Fibroblast of villous mesenchyme (primary cell): Measurements from ENCODE around the gene ACD. TPM values are rescaled to one million over a fixed set of nuclear protein-coding genes. Genes with fewer than 3 reads are reported as not detected.

Experiments used
- DNase-seq: peaks from one replicate; pipeline ENCODE4 v3.0.0-alpha.2; 2010; ENCODE audit warnings: low read depth
- H3K4me3 ChIP-seq: 2 replicates; pipeline ENCODE4 v1.5.1; 2011; ENCODE audit warnings: low read depth, mild to moderate bottlenecking, low read length
- CTCF ChIP-seq: IDR thresholded peaks from 2 replicates; pipeline ENCODE4 v1.5.1; 2012; ENCODE audit warnings: low read depth, mild to moderate bottlenecking, low read length; ENCODE audit not compliant: insufficient read depth
- total RNA-seq: library from RNA; depleted of rRNA; stranded (reverse); fragments of >200 nt; gene quantifications from 2 replicates; pipeline ENCODE4 v1.2.3, GENCODE V29; 2012

Gene ACD
- total RNA-seq, 1 donor, result 15.1 TPM

GRCh38 chr16:67685388-67686112 lies 25.5 kb upstream of the ACD start:
- no peak for DNase-seq

GRCh38 chr16:67683767-67684166 lies 23.7 kb upstream of the ACD start:
- no peak overlapping the region for H3K4me3 ChIP-seq
- no peak for DNase-seq
- no peak for TF ChIP-seq CTCF

More at GRCh38 chr16:67685388-67686112, 25.5 kb upstream of the ACD start:
- H3K4me3 ChIP-seq, result no peak overlapping the region
- no peak for TF ChIP-seq CTCF

DNA sequence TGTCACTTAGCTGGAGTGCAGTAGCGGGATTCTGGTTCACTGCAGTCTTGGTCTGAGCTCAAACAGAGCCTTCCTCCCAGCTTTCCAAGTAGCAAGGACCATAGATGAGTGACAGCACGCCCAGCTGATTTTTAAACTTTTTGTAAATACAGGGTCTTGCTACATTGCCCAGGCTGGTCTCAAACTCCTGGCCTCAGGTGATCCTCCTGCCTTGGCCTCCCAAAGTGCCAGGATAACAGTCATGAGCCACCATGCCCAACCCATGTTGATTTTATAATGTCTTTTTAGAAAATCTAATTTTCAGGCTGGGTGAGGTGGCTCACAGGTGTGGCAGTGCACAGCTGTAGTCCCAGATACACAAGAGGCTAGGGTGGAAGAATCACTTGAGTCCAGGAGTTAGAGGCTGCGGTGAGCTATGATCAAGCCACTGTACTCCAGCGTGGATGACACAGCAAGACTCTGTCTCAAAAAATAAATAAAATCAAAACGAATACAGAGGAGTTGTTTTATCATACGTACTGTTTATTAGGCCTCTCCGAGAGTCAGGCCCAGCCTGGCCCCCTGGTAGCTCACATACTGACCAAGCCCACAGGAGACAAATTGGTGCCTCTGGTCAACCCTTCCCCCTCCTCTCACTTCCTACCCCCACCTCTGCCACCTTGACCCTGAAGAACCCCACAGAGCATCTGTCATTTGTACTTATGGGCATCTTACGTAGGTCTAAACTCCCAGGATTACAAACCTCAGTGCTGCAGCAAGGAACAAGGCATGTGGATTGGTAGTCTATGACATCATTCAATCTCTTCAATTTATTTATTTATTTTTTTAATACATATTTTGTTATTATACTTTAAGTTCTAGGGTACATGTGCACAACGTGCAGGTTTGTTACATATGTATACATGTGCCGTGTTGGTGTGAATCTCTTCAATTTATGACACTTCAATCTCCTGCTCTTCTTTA lies 20.2 kb upstream of the ACD start:
- TF ChIP-seq CTCF, result no peak
- DNase-seq, result no peak
- H3K4me3 ChIP-seq, result no peak overlapping the region

DNA sequence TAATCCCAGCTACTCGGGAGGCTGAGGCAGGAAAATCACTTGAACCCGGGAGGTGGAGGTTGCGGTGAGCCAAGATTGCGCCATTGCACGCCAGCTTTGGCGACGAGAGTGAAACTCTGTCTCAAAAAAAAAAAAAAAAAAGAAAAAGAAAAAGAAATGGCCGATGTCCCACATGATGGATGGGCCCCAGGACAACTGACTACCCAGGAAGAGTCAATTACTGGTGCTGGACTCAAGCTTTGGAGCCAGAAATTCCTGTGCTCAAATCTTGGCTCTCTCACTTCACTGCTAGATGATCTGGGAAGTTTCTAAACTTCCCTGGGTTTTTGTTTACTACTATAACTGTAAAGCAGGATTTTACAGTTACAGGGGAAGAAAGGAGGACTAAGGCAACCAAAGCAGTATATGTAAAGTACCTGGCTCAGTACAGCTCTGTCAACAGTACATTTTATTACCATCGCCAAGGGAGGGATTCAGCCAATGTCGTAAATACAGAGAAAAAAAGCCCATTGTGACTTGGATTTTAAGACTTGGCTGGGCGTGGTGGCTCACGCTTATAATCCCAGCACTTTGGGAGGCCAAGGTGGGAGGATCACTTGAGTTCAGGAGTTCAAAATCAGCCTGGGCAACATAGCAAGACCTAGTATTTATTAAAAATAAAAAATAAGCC lies 18.4 kb upstream of the ACD start:
- TF ChIP-seq CTCF, result no peak

DNA sequence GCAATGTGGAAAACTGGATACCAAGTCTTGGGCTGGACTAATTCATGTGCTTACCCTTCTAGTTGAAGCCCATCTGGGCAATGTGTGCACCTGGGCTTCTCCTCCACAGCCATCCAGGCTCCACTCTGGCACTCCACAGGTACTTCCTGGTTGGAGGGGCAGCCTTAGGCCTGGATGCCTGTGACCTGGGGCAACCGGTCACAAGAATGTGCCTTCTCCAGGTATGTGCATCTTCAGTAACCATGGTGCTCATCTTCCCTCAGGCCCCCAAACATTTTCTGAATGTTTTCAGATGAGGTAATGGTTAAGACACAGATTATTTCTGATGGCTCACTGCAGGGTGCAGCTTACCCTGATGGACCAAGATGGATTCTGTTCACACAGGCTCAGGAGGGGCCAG lies 17.7 kb upstream of the ACD start:
- no peak for TF ChIP-seq CTCF
- DNase-seq, result no peak
- no peak overlapping the region for H3K4me3 ChIP-seq

More for the DNA sequence above, 18.4 kb upstream of the ACD start:
- DNase-seq, result no peak
- H3K4me3 ChIP-seq, result no peak overlapping the region

- no peak overlapping the region for H3K4me3 ChIP-seq
- DNase-seq, result no peak
- no peak for TF ChIP-seq CTCF
Measured at GRCh38 chr16:67676939-67677338, 16.9 kb upstream of the ACD start.
